SKM-1 treated with dmso at 0.1 percent for 144 hours (cell line): ENCODE data around the gene CAPN11.
"Not testable (repeated sequence)": the region's sequence is repeated elsewhere in the genome, so short reads cannot be mapped to it uniquely, and the experiment has no call there.

ENCODE experiments used
- DNase-seq: peaks from one replicate; lab custom pipeline; 2025; ENCODE audit not compliant: unreplicated experiment; lab: John Stamatoyannopoulos, UW

Gene CAPN11

GRCh38 chr6:44179648-44180047, 21.0 kb downstream of the CAPN11 start:
- DNase-seq: no peak

- no peak for DNase-seq
These were observed 21.8 kb downstream of the CAPN11 start for GRCh38 chr6:44180406-44180805.

- DNase-seq: no peak
These were observed 22.3 kb downstream of the CAPN11 start for GRCh38 chr6:44180886-44181285.

- DNase-seq: not testable (repeated sequence)
These were observed 23.2 kb downstream of the CAPN11 start for GRCh38 chr6:44181784-44182183.

- DNase-seq: no peak
These were observed 24.3 kb downstream of the CAPN11 start for GRCh38 chr6:44182911-44183390.

GRCh38 chr6:44183783-44184182, 25.2 kb downstream of the CAPN11 start:
- DNase-seq: no peak

GRCh38 chr6:44185356-44185755, 26.7 kb downstream of the CAPN11 start:
- not testable (repeated sequence) for DNase-seq

- no peak for DNase-seq
These were observed 27.5 kb downstream of the CAPN11 start for GRCh38 chr6:44185953-44186634.

GRCh38 chr6:44186635-44187025, 28.0 kb downstream of the CAPN11 start:
- no peak for DNase-seq

GRCh38 chr6:44188819-44189218, 30.2 kb downstream of the CAPN11 start:
- DNase-seq: no peak

GRCh38 chr6:44189257-44189656, 30.6 kb downstream of the CAPN11 start:
- DNase-seq: no peak

GRCh38 chr6:44190715-44191114, 32.1 kb downstream of the CAPN11 start:
- DNase-seq: no peak

- DNase-seq: no peak
These were observed 33.9 kb downstream of the CAPN11 start for GRCh38 chr6:44192428-44193041.

GRCh38 chr6:44193307-44193910, 34.8 kb downstream of the CAPN11 start:
- DNase-seq: no peak

GRCh38 chr6:44194326-44194725, 35.7 kb downstream of the CAPN11 start:
- DNase-seq: no peak

GRCh38 chr6:44196351-44196750, 37.7 kb downstream of the CAPN11 start:
- DNase-seq: not testable (repeated sequence)

- DNase-seq: no peak
These were observed 40.1 kb downstream of the CAPN11 start for GRCh38 chr6:44198684-44199083.

- DNase-seq: no peak
These were observed 41.3 kb downstream of the CAPN11 start for GRCh38 chr6:44199883-44200282.

- no peak for DNase-seq
These were observed 42.6 kb downstream of the CAPN11 start for GRCh38 chr6:44201200-44201599.

- DNase-seq: no peak
These were observed 43.2 kb downstream of the CAPN11 start for GRCh38 chr6:44201638-44202303.

- no peak for DNase-seq
These were observed 43.8 kb downstream of the CAPN11 start for GRCh38 chr6:44202332-44202971.
